Brain pericyte (primary cell): ENCODE data around the gene DYSF.

ENCODE experiments used
- DNase-seq: peaks from one replicate; pipeline ENCODE4 v3.0.0-alpha.2; 2012; ENCODE audit warnings: low read depth, low spot score

Gene DYSF

GRCh38 chr2:71502941-71503738, 49.8 kb downstream of the DYSF start:
- DNase-seq, result no peak

DNA sequence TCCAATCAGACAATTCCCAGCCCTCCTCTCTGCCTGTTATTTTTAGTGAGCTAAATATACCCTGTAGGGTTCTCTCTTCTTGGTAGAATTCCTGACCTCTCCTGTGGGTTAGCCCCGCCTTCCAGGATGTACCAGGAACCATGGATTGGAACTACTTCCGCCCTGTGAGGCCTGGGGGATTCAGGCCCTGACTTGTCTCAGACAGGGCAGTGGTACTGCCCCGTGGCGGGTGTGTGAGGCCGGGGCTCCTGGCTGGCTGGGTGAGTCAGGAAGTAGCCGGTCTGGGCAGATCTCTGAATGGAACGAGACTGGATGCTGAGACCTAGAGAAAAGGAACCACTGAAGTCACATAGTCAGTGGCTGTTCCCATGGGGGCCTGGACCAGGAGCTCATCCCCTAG, 50.5 kb downstream of the DYSF start:
- no peak for DNase-seq

DNA sequence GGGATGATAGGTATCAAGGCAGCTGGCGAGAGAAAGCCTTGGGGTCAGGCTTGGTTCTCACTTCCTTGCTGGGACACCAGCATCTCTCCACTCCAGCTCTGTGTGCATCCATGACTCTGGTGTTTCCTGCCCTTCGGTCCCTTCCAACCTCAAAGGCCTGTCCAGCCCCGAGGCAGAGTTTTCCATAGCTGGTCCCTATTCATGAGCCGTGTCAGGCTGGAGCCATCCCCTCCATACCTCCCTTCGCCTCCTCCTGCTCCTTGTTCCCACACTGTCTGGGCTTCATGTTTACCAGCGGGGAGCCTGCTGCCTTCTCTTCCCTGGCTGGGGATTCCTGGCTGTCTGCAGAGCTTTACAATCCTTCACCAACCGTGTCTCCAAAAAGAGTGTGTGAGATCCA, 51.2 kb downstream of the DYSF start:
- no peak for DNase-seq

- DNase-seq, result no peak
Observed at GRCh38 chr2:71505086-71505769, 51.9 kb downstream of the DYSF start.

DNA sequence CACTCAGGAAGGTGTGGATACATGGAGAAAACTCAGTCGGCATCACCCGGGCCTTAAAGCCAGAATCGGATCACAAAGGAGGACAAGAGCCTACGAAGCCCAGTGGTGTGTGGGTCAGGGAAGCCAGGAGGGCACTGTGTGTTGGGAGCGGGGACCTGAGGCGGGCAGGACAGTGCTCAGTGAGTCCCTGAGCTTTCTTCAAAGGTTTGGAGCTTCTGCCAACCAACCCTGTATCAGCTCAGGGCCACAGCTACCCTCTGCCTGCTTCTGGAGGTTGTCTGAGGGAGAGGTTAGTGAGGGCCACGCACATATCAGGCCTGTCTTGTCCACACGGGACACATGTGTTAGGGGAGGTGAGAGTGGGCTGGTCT, 52.4 kb downstream of the DYSF start:
- DNase-seq, result no peak

DNA sequence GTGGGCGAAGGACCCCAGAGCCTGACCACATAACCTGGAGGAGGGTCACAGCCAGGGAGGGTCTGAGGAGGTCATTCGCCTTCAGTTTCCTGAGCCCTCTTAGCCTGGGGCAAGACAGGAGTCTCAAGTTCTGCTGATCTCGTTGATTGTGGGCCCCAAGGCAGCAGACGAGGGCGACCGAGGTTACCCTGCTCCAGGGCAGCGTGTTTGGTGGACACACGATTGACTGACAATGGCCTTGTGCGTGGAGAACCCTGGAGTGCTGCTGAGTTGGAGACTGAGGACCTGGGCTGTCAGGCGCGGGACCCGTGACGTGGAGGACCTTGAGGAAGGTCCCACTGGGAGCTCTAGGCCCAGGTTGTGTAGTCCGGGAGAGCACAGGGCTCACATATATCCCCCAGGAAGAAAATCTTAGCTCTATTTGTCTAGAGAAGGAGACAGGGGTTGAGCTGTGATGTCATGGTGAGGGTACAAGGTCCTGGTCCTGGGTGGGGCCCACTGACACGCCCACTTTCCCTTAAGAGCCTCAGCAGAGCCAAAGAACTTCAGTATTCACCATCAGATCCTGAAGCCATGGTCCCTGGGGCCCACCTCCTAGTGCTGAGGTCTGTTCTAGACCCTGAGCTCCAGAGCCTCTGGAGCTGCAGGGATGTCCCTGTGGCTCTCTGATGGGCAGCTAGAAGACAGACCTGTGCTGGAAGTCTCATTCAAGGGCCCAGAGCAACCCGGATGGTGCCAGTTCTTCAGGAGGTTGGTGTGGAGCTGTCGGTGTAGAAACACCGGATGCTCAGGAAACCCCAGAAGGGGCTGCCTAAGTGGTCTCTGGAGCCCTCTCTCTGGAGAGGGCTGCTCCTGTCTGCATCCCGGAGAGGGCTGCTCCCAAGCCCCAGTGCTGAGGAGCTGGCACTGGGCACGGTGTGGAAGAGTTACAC, 53.1 kb downstream of the DYSF start:
- DNase-seq, result no peak

GRCh38 chr2:71507476-71507875, 54.1 kb downstream of the DYSF start:
- no peak for DNase-seq

GRCh38 chr2:71510196-71510807, 56.9 kb downstream of the DYSF start:
- no peak for DNase-seq

DNA sequence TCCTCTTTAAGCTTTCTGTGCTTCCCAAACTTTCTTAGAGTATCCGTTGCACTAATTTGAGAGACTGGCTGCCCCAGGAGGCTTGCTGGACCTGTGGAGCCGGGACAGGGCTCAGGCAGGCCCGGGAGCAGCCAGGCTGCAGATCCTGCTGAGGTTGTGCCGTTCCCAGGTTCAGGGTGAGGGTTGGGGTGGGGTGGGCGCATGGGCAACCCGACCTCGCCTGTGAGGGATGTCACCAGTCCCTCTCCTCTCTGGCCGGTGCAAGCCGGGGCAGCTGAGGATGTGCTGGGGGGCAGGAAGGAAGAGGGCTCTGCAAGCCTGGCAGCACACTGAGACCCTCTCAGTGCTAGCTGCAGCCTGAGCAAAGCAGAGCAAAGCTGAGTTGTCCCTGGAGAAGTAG, 57.6 kb downstream of the DYSF start:
- no peak for DNase-seq

DNA sequence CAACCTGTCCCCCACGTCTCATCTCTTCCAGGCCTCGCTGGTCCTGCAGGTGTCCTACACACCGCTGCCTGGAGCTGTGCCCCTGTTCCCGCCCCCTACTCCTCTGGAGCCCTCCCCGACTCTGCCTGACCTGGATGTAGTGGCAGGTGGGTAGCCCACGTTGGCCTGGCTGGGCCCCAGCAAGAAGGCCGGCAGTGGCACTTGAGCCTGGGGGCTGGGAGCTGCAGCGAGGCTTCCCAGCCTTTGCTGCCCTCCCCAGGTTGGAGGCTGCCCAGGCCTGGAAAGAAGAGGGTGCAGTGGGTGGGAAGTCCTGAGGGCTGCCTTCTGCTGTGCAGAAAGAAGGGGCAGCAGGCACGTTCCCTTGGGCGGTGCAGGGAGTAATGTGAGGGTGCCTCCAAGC, 58.4 kb downstream of the DYSF start:
- DNase-seq, result no peak

DNA sequence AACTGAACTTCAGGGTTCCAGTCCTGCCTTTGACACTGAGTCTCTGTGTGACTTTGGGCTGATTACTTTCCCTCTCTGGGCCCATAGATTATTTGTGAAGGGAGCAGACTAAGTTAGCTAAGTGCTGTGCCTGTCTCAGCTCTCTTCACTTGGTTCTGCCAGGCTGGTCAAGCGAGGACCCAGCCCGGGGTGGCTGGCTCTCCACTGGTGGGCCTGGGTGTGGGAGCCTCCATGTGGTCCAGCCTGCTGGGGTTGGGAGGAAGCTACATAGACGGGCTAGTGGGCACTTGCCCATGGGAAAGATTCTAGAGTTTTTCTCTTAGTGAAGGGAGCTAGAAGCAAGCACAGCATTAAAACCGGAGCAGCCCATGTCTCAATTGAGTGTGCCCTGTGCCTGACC, 59.0 kb downstream of the DYSF start:
- no peak for DNase-seq

DNA sequence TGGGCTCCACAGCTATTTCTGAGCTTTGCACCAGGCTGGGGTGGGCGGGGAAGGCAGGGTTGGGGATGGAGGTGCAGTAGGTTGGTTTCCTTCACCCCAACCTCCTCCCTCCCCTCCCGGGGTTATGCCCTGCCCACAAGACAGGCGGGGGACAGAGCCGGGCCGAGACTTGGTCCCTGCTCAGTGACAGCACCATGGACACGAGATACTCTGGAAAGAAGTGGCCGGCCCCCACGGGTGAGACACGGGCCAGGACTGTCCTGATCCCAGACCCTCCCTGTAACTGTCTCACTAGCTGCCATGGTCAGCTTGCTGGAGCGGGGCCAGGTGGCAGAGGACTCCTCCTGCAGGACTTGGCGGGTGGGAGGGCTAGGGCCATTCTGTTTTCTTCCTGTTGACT, 59.7 kb downstream of the DYSF start:
- no peak for DNase-seq

DNA sequence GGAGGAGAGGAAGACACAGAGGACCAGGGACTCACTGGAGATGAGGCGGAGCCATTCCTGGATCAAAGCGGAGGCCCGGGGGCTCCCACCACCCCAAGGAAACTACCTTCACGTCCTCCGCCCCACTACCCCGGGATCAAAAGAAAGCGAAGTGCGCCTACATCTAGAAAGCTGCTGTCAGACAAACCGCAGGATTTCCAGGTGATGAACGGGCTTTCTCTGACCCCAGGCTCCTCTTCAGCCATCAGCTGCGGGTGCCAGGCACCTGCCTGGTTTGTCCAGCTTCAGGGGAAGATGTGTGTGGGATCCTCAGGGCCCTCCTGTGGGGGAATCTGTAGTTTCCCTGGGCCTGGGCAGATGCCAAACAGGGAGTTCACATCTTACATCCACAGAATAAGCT, 60.4 kb downstream of the DYSF start:
- DNase-seq, result no peak

DNA sequence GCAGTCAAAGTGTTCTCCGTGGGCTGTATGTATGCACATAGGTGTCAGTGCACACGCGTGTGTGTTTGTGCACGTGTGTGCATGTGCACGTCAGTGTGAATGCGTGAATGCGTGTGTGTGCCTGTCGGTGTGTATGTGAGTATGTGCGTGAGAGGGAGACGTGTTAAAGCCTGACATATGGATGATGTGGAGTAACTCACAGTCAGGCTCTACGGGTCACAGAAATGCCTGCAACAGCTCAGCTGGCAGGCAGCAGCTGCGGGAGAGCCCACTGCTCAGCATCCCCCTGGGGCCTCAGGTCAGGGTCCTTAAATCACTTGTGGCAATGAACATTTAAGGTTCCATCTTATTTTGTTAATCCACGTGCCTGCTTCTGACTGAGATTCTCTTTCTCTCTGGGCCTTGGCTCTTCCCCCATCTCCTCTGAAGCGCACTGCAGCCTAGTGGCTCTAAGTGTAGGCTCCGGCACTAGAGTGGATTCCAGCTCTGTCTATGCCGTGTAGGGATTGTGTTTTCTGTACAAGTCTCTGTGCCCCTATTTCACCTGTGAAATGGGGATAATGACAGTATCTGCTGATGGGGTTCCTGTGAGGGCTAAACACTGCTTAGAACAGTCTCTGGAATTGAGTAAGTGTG, 63.0 kb downstream of the DYSF start:
- no peak for DNase-seq

GRCh38 chr2:71517851-71518250, 64.5 kb downstream of the DYSF start:
- no peak for DNase-seq

DNA sequence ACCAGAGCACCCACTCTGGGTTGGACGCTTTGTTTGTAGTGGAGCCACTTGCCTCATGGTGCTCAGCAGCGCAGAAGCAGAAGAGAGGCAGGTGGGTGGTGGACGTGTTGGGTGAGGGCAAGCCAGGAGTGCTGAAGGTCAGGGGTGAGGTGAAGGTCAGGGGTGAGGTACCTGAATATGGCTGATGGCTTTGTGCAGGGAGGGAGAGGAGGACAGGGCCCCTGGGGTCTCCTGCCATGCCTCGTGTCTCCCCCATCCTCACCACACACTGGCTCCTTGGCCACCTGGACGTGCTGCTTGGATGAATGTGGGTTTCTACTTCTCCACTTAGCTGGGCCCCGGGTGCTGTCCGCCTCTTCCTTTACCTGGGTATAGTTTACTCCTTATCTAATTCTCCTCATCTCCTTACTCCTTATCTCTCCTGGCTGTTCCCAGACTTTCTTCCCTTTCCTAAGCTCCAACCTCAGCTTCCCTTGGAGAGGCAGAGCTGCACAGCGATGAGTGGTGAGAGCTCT, 68.1 kb downstream of the DYSF start:
- no peak for DNase-seq

- no peak for DNase-seq
Observed at GRCh38 chr2:71524476-71524875, 71.1 kb downstream of the DYSF start.

DNA sequence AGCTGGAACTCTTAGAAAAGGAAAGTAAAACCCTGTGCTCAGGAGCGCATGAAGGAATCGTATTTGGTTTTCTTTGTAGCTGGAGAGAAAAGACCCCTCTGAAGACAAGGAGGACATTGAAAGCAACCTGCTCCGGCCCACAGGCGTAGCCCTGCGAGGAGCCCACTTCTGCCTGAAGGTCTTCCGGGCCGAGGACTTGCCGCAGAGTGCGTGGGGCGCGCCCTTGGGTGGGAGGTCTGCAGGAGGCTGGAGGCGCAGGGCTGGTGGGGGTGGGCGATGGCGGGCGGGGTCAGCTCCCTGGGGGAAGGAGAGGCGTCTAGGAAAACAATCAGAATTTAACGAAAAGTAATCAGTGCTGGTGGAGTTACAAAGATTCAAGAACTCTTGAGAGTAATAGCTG, 72.8 kb downstream of the DYSF start:
- DNase-seq, result no peak

- no peak for DNase-seq
Observed at GRCh38 chr2:71526975-71527374, 73.6 kb downstream of the DYSF start.

DNA sequence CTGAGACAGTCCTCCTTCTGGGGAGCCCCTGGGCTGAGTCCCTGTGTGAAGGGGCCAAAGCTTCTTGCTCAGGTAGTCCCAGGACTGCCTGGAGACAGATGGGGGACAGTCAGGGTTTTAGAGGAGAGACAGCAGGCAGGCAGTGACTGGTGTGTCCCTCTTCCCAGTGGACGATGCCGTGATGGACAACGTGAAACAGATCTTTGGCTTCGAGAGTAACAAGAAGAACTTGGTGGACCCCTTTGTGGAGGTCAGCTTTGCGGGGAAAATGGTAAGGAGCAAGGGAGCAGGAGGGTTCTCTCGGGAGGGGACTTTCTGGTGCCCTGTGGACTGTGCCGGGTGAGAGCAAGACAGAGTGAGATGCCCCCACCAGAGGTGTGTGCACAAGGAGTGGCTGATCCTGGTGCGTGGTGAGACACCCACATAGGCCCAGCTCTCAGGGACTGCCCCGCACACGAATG, 74.8 kb downstream of the DYSF start:
- no peak for DNase-seq

DNA sequence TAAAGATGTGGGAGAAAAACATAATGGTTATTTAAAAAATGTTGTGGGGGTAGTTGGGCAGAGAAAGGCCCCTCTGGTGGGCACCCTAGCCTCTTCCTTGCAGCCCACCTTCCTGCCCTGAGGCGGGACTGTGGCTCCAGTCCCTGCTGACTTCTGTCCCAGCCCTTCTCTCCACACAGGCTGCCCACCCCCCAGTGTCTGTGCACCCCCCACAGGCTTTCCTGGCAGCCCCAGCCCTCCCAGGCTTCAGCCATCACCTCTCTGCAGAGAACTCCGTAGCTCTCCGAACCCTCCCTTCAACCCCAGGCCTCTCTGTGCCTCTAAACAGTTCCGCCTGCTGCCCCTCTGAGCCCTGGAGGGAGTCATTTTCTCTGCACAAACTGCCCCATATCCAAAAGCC, 75.4 kb downstream of the DYSF start:
- DNase-seq, result no peak
